GM12878 (cell line): ENCODE data around the gene GPR141. TPM values are rescaled to one million over a fixed set of nuclear protein-coding genes. Genes with fewer than 3 reads are reported as not detected.

Source experiments
- ATAC-seq: fragments of 200-7000 bp; cut with Tn5 transposase; 3 replicates; pipeline ENCODE4 v1.9.1; 2020; ENCODE audit warnings: mild to moderate bottlenecking, moderate library complexity
- BruUV-seq: library from RNA; stranded (reverse); fragments of 400-500 nt; replicated peaks from 2 replicates; lab custom pipeline; 2021; lab: Mats Ljungman, UMichigan
- CTCF ChIA-PET: fragments of 300-600 bp; sonication (Branson Sonifier 250); formaldehyde crosslinking; extraction: SDS; loops from one replicate; lab custom pipeline; 2021; ENCODE audit warnings: inconsistent platforms; lab: Yijun Ruan, JAX
- POLR2A ChIA-PET: fragments of 350-600 bp; formaldehyde crosslinking; extraction: SDS; loops from one replicate; lab custom pipeline; 2021; ENCODE audit warnings: inconsistent platforms; lab: Charles Lee
- RAD21 ChIA-PET: fragments of 300-600 bp; sonication (Branson Sonifier 250); formaldehyde crosslinking; loops from one replicate; lab custom pipeline; 2023; ENCODE audit warnings: antibody characterized with exemption; ENCODE audit not compliant: unreplicated experiment; lab: Charles Lee
- SMC1A ChIA-PET: fragments of 300-600 bp; sonication (Branson Sonifier 250); formaldehyde crosslinking; loops from one replicate; lab custom pipeline; 2023; ENCODE audit not compliant: unreplicated experiment, uncharacterized antibody; lab: Charles Lee
- DNase-seq: peaks from one replicate; pipeline ENCODE4 v3.0.0-alpha.2; 2011; ENCODE audit warnings: low read depth, low spot score
- FAIRE-seq: peaks from 3 replicates; lab custom pipeline; 2011; peaks lifted over from hg19 to GRCh38; lab: Jason Lieb, UNC
- H2AFZ ChIP-seq: 2 replicates; pipeline ENCODE4 v1.6.0; 2011; ENCODE audit warnings: low read depth, low read length, control low read depth; ENCODE audit not compliant: control insufficient read depth
- H3K27ac ChIP-seq: 2 replicates; pipeline ENCODE4 v1.5.1; 2011; ENCODE audit warnings: control low read depth; ENCODE audit not compliant: control insufficient read depth, insufficient read depth
- H3K27me3 ChIP-seq, 2 experiments: replicated peaks in 1 of 2; 2 replicates each; pipeline versions ENCODE4 v1.6.0 to v1.6.1; 2011; ENCODE audit warnings: low read length in 1 of 2; ENCODE audit not compliant: control insufficient read depth in 2 of 2, insufficient read depth in 2 of 2
- H3K36me3 ChIP-seq, 2 experiments: 2 replicates each; pipeline ENCODE4 v1.5.1; 2011; ENCODE audit warnings: low read length in 1 of 2; ENCODE audit not compliant: control insufficient read depth in 2 of 2, insufficient read depth in 2 of 2
- H3K4me1 ChIP-seq: 2 replicates; pipeline ENCODE4 v1.6.1; 2011; ENCODE audit warnings: mild to moderate bottlenecking, low read length, moderate library complexity, mixed read lengths; ENCODE audit not compliant: control insufficient read depth, insufficient read depth
- H3K4me2 ChIP-seq: 2 replicates; pipeline ENCODE4 v1.6.0; 2011; ENCODE audit warnings: control low read depth; ENCODE audit not compliant: control insufficient read depth, insufficient read depth
- H3K4me3 ChIP-seq: fragments of 200-600 bp; sonication (generic); 2 replicates; pipeline ENCODE4 v1.5.1; 2016
- H3K79me2 ChIP-seq: 2 replicates; pipeline ENCODE4 v1.6.0; 2011; ENCODE audit warnings: low read length; ENCODE audit not compliant: control insufficient read depth, insufficient read depth
- H3K9ac ChIP-seq: 2 replicates; pipeline ENCODE4 v1.8.0; 2011; ENCODE audit warnings: low read length, control low read depth, mixed read lengths; ENCODE audit not compliant: control insufficient read depth, insufficient read depth
- H3K9me3 ChIP-seq: replicated peaks from 3 replicates; pipeline ENCODE4 v1.5.1; 2011; ENCODE audit warnings: mild to moderate bottlenecking, low read length; ENCODE audit not compliant: control insufficient read depth, insufficient read depth
- H4K20me1 ChIP-seq: 2 replicates; pipeline ENCODE4 v1.6.0; 2011; ENCODE audit not compliant: control insufficient read depth, insufficient read depth
- BCL11A ChIP-seq: IDR thresholded peaks from 2 replicates; pipeline ENCODE4 v1.6.1; 2011; ENCODE audit warnings: low read depth, low read length
- CBFB ChIP-seq: IDR thresholded peaks from 2 replicates; pipeline ENCODE4 v1.6.1; 2016; ENCODE audit warnings: antibody characterized with exemption, low read depth
- CEBPZ ChIP-seq: fragments of 150-350 bp; IDR thresholded peaks from 2 replicates; pipeline ENCODE4 v1.6.1; 2016; ENCODE audit warnings: low read depth, low read length
- JUNB ChIP-seq: IDR thresholded peaks from 2 replicates; pipeline ENCODE4 v1.6.1; 2016; ENCODE audit warnings: antibody characterized with exemption, mild to moderate bottlenecking
- KAT2A ChIP-seq: conservative IDR thresholded peaks from 2 replicates; pipeline ENCODE4 v1.6.1; 2011; ENCODE audit warnings: low read depth, low read length; ENCODE audit not compliant: control insufficient read depth
- KLF5 ChIP-seq: fragments of 450-650 bp; IDR thresholded peaks from 2 replicates; pipeline ENCODE4 v1.6.1; 2014; ENCODE audit warnings: mild to moderate bottlenecking; ENCODE audit not compliant: partially characterized antibody
- MLLT1 ChIP-seq: fragments of 450-650 bp; IDR thresholded peaks from 2 replicates; pipeline ENCODE4 v1.6.1; 2016; ENCODE audit warnings: mild to moderate bottlenecking
- NFYB ChIP-seq: IDR thresholded peaks from 2 replicates; pipeline ENCODE4 v1.6.1; 2011; ENCODE audit warnings: low read depth, mild to moderate bottlenecking, low read length, improper control_type of control experiment, moderate library complexity; ENCODE audit not compliant: insufficient read depth
- NKRF ChIP-seq: fragments of 450-650 bp; conservative IDR thresholded peaks from 2 replicates; pipeline ENCODE4 v1.6.1; 2017; ENCODE audit warnings: mild to moderate bottlenecking, moderate library complexity
- POU2F2 ChIP-seq: IDR thresholded peaks from 3 replicates; pipeline ENCODE4 v1.6.1; 2011; ENCODE audit warnings: low read depth, mild to moderate bottlenecking, low read length, borderline replicate concordance
- STAT1 ChIP-seq: fragments of 450-650 bp; conservative IDR thresholded peaks from 2 replicates; pipeline ENCODE4 v1.6.1; 2014; ENCODE audit warnings: antibody characterized with exemption, mild to moderate bottlenecking
- SUZ12 ChIP-seq: fragments of 200-600 bp; sonication (generic); IDR thresholded peaks from one replicate; pipeline ENCODE4 v1.6.1; 2018; ENCODE audit warnings: antibody characterized with exemption, mild to moderate bottlenecking; ENCODE audit not compliant: unreplicated experiment
- YBX1 ChIP-seq: fragments of 450-650 bp; IDR thresholded peaks from 2 replicates; pipeline ENCODE4 v1.6.1; 2016; ENCODE audit warnings: antibody characterized with exemption
- ZSCAN29 ChIP-seq: fragments of 450-650 bp; IDR thresholded peaks from 2 replicates; pipeline ENCODE4 v1.6.1; 2017; ENCODE audit warnings: mild to moderate bottlenecking, moderate library complexity
- WGBS: methylation state at CpG from one replicate; pipeline ENCODE4 v1.1.6; 2016; ENCODE audit warnings: low lambda C conversion rate; ENCODE audit not compliant: insufficient replicate concordance, insufficient coverage; ENCODE audit errors: missing lambda C conversion rate; 5-methylcytosine and 5-hydroxymethylcytosine counted together
- in situ Hi-C: fragments of 300-500 bp; cut with MboI; formaldehyde crosslinking; loops from 9 replicates; pipeline ENCODE4 v1.14.3; 2018; ENCODE audit warnings: mixed read lengths
- intact Hi-C: fragments of 100-400 bp; cut with micrococcal nuclease; formaldehyde crosslinking; loops from one replicate; pipeline ENCODE4 v1.14.2; 2022; ENCODE audit not compliant: unreplicated experiment
- polyA plus RNA-seq, 11 experiments: library from polyadenylated mRNA; depleted of rRNA in 4 of 11; unstranded in 6 of 11; stranded (reverse) in 5 of 11; fragments of >200 nt; fragmentation: Nextera tagmentation in 4 of 11; fragmentation: Illumina TruSeq in 1 of 11; extraction: Ambion mirVana in 4 of 11; extraction: Trizol in 1 of 11; gene quantifications; 1 replicate in 1 of 11; 2 replicates in 10 of 11; pipeline versions ENCODE4 v1.2.1 to v1.2.3, GENCODE V29; 2011 to 2016; ENCODE audit warnings: inconsistent platforms in 2 of 11, missing spikeins in 2 of 11, low read depth in 1 of 11
- total RNA-seq, 4 experiments: library from RNA; depleted of rRNA in 3 of 4; stranded (reverse); fragments of >200 nt in 3 of 4; fragmentation: Illumina TruSeq in 1 of 4; extraction: Trizol in 1 of 4; gene quantifications; 2 replicates each; pipeline versions ENCODE4 v1.2.1 to v1.2.3, GENCODE V29; 2013 to 2021

Gene GPR141
- total and polyA plus RNA-seq, 10 of the 15 experiments (the other 5 are each of a cell fraction or from before 2014, with no cell fraction given), result 0.56 to 3.9 (median 1.2) TPM

- peaks cover 38% of the 10 kb centered on the region for H3K4me1 ChIP-seq
- FAIRE-seq, result no peak
- no peak overlapping the region for H3K27ac ChIP-seq
- BruUV-seq, result no TSS peak
- no peaks in the 10 kb centered on the region for H3K79me2 ChIP-seq
- POLR2A ChIA-PET, result interaction anchor here (0.6 to 1.4 kb wide), 4 partner anchors 10 to 174 kb away, joined by 3 to 5 read pairs (median 3); no protein-coding TSS in a partner anchor
- no peak overlapping the region for H2AFZ ChIP-seq
- H3K9me3 ChIP-seq, result peaks cover 3% of the 10 kb centered on the region; the same call in 2 of the 3 replicates
- no peak overlapping the region for H3K4me3 ChIP-seq
- SMC1A ChIA-PET, result interaction anchor here (1.1 to 8.8 kb wide), 9 partner anchors 12 to 53 kb away, joined by 3 to 193 read pairs (median 9); no protein-coding TSS in a partner anchor
- H4K20me1 ChIP-seq, result no peaks in the 10 kb centered on the region
- intact Hi-C loops (no loop called here), in situ Hi-C loops (no loop called here)
- H3K4me2 ChIP-seq, result no peak overlapping the region
- WGBS, result 90% methylated on average over 2 of the region's 2 CpGs
- no peaks in the 10 kb centered on the region for H3K36me3 ChIP-seq
- no peak overlapping the region for H3K9ac ChIP-seq
- H3K27me3 ChIP-seq, result no peaks in the 10 kb centered on the region
- DNase-seq, result no peak
- RAD21 ChIA-PET, result interaction anchor here (1.1 to 1.2 kb wide), 2 partner anchors 44 to 56 kb away, joined by 3 to 5 read pairs; no protein-coding TSS in a partner anchor
- no peak for ATAC-seq
- CTCF ChIA-PET, result interaction anchor here (0.8 to 3.5 kb wide), 8 partner anchors 13 to 55 kb away, joined by 3 to 9 read pairs (median 4); no protein-coding TSS in a partner anchor
- TF ChIP-seq KAT2A, result no peak
- TF ChIP-seq JUNB, result no peak
- no peak for TF ChIP-seq POU2F2
- TF ChIP-seq KLF5, result no peak
- no peak for TF ChIP-seq MLLT1
- TF ChIP-seq NKRF, result no peak
- no peak for TF ChIP-seq NFYB
- TF ChIP-seq BCL11A, result no peak
- TF ChIP-seq CBFB, result no peak
- TF ChIP-seq ZSCAN29, result no peak
- TF ChIP-seq STAT1, result no peak
- TF ChIP-seq SUZ12, result no peak
- TF ChIP-seq YBX1, result no peak
- no peak for TF ChIP-seq CEBPZ
Observed at GRCh38 chr7:37781156-37781555, 97.6 kb downstream of the GPR141 start.
